Stimulated activated CD4-positive, alpha-beta T cell treated with anti-CD3 and anti-CD28 coated beads, Interleukin-1b, Interleukin-23, amount 100 ng/mL, for 4 hours (primary cell): ENCODE data around the gene WDR35.
"Not testable (repeated sequence)": the region's sequence is repeated elsewhere in the genome, so short reads cannot be mapped to it uniquely, and the experiment has no call there.

ENCODE experiments used
- DNase-seq, 2 donors: peaks; one replicate each; pipeline ENCODE4 v3.0.0-alpha.2; 2020; ENCODE audit warnings: low read depth in 2 of 2

Gene WDR35

GRCh38 chr2:19937004-19937403 is 52.9 kb downstream of the WDR35 start:
- no peak for DNase-seq

DNA sequence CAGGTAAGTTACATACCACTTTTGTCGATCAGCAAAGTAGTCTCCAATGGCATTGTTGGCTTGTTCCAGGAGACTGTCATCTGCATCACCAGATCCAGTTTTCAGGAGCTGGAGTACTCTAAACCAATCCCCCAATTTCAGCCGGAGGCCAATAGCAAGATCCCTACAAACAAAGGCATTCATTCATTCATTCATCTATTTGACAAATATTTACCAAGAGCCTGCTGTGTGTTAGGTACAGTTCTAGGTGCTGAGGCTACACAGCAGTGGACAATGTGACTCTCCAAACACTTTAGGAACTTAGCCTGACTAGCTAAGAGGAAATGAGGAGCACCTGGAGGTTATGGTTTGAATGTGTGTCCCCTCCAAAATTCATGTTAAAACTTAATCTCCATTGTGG is 53.7 kb downstream of the WDR35 start:
- no peak for DNase-seq

DNA sequence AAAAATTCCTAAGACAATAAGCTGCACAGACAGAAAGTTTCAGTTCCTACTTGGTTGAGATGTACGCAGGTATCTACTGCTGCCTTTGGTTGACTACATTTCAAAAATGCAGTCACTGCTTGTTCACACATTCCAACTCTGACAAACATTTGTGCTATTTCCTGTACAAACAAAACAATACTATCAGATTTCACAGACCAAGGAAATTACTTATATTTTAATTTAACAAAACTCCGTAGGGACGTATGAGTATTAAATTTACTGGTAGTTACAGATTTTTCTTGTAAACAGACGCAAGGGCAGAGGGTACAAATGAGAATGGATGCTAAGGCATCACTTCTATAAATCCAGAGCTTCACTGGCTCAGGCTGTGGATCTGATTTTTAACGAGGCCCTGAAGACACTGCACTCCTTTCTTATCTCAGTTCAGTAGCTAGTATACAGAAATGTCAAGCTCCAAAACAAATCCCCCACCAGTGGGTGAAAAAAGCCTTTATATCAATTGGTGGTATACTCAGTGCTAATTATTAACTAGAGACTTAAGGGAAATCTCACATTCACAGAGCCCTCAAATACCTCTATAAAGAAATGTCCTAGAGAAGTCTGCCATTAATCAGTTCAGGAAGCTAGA is 56.4 kb downstream of the WDR35 start:
- no peak for DNase-seq

DNA sequence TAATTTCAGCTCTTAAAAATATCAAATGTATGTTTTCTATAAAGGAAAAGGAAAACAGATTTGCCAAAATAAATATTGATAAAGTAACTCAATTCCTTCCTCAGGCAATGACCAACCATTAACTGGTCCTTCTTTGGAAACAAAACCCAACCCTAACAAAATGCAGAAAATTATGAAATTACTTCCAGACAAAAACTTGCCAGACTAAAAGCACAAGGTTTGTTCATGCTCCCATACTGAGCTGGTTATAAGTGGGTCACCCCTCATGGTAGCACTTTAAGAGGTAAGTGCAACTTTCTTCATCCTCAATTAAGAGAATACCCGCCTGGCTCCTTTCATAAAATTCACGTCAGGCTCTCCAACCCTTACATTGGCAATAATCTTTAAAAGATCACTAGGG is 57.0 kb downstream of the WDR35 start:
- DNase-seq: no peak

DNA sequence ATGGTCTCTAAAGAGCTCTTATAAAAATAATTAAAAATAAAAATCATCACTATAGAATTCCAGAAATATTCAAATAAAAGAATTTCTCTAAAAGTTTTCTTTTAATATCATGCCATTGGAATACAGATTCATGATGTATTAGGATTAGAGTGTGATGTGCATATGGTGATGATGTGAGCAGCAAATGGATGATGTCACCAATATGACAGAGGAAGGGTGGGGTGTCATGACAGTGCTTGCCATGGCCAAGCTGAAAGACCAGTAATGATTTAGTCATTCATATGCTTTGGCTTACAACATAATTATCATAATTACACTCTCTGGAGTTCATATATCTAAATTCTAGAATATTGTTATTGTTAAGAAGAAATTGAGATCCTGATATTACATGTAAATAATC is 60.7 kb downstream of the WDR35 start:
- no peak for DNase-seq

GRCh38 chr2:19927816-19928215 is 62.1 kb downstream of the WDR35 start:
- DNase-seq: not testable (repeated sequence)

- not testable (repeated sequence) for DNase-seq
Observed at GRCh38 chr2:19924526-19924925, 65.4 kb downstream of the WDR35 start.

- DNase-seq: not testable (repeated sequence)
Observed at GRCh38 chr2:19922188-19922587, 67.7 kb downstream of the WDR35 start.

DNA sequence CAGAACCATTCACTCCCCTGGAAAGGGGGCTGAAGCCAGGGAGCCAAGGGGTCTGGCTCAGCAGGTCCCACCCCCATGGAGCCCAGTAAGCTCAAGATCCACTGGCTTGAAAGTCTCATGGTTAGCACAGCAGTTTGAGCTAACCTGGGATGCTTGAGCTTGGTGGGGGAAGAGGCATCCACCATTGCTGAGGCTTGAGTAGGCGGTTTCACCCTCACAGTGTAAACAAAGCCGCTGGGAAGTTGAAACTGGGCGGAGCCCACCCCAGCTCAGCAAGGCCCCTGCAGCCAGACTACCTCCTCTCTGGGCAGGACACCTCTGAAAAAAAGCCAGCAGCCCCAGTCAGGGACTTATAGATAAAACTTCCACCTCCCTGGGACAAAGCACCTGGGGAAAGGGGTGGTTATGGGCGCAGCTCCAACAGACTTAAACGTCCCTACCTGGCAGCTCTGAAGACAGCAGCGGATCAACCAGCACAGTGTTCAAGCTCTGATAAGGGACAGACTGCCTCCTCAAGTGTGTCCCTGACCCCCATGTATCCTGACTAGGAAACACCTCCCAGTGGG is 73.4 kb downstream of the WDR35 start:
- no peak for DNase-seq

DNA sequence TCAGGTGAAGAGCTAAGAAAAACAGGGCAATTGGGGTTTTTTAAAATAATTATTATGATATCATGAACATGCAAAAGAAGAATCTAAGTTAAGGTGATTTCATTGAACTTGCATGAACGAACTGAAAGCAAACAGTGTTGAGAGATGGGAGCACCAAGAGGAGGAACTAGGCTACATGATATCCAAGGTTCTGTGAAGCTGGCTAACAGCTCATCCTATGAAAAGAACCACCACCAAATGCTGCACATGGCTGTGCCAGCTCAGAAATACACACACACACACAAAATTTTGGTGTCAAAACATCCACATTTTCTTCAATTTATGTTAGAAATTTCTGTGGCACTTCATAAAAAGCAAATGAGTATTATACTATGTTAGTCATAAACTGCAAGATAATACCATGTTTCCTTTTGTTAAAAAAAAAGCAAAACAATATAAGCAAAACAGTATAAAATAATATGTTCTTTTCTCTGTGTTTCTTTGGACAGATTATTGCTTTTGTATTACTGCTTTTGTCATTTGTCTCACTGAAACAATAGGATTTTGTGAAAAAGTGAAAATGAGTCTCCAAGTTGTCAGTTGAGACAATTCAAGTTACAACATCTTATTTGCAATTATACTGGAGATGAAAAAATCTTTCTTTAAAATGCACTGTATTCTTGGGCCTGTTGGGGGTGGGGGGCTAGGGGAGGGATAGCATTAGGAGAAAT is 75.5 kb downstream of the WDR35 start:
- no peak for DNase-seq

- no peak for DNase-seq
Observed at GRCh38 chr2:19911808-19912509, 77.9 kb downstream of the WDR35 start.

GRCh38 chr2:19902216-19902740 is 87.6 kb downstream of the WDR35 start:
- DNase-seq: no peak

DNA sequence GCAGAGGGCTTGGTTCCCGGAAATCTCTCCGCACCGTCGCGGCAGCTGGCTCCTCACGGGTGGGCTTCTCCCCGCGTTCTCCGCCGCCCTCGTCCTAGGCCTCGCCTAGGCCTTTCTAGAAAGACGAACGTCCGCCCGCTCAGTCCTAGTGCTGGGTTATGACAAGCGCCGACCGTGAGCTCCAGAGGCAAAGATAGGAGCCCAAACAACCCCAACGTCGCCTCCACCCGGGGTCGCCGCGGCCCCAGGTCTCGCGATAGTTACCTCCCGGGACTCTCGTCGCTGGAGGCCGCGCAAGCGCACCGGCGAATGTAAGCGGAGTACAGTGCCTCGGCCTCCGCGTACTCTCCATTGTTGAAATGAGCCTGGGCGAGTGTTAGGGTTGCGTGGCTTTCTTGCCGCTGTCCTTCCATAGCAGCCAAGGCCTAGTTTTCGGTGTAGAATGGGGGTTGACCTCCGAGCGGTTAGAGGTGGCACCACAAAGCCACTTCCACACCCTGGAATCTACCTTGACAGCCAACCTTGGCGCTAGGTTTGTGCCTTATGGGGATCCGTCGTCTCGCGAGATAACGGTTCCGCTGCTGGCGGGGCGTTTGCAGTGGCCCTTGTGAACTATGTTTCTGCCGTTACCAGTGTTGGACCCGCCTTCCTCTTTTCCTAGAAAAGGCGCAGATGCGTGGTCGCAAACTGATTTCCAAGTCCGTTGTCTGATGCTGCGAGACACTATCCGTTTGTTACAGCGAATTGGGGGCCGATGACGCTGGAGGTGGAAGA is 88.3 kb downstream of the WDR35 start, which contains the start of gene TTC32:
TTC32 (minus strand) TSS at position 542 of the 774 bp plus-strand sequence; CDS start at position 413, 129 bp downstream.
- DNase-seq: peak; percentile 89 to 90

GRCh38 chr2:19900931-19901441 is 88.9 kb downstream of the WDR35 start:
- no peak for DNase-seq

- DNase-seq: peak in 1 of 2 donors; percentile 3
Observed at GRCh38 chr2:19899985-19900930, 89.6 kb downstream of the WDR35 start.

GRCh38 chr2:19898592-19899329 is 91.1 kb downstream of the WDR35 start:
- DNase-seq: no peak

DNA sequence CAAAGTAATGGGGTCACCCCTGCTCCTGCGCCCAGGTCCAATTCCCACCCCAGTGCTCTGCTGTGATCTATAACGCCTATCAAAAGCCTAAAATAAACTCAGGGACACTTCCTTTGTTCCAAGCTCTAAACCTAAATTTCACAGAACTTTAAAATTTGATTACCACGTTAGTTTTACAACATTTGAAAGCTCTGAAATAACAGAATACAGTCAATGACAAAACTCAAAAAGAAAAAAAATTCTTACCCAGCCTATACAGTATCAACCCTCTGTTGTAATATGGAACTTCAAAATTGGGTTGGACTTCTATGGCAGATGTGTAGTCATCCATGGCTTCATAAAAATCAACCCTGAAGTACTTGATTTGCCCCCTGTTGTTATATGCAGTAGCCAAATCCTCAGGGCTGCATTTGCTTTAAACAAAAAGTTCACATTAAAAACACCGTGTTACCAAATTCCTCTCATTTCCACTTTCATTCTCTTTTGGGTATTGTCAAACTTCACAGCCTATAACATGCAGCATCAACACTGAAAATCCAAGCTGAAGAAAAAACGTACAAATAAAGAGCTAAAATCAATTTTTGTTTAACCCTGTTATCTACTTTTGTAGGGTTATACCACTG is 92.2 kb downstream of the WDR35 start:
- no peak for DNase-seq

- DNase-seq: no peak
Observed at GRCh38 chr2:19895535-19895934, 94.4 kb downstream of the WDR35 start.
